HG03039 (cell line): ENCODE measurements around the gene ECM1.
A peak's percentile ranks its signal among the peaks of the same experiment; 100 is the strongest.

Source experiments
- ATAC-seq: cut with Tn5 transposase; IDR thresholded peaks from one replicate; pipeline ENCODE4 v1.9.1; 2021; ENCODE audit warnings: mild to moderate bottlenecking, moderate library complexity; ENCODE audit not compliant: unreplicated experiment

Gene ECM1

DNA sequence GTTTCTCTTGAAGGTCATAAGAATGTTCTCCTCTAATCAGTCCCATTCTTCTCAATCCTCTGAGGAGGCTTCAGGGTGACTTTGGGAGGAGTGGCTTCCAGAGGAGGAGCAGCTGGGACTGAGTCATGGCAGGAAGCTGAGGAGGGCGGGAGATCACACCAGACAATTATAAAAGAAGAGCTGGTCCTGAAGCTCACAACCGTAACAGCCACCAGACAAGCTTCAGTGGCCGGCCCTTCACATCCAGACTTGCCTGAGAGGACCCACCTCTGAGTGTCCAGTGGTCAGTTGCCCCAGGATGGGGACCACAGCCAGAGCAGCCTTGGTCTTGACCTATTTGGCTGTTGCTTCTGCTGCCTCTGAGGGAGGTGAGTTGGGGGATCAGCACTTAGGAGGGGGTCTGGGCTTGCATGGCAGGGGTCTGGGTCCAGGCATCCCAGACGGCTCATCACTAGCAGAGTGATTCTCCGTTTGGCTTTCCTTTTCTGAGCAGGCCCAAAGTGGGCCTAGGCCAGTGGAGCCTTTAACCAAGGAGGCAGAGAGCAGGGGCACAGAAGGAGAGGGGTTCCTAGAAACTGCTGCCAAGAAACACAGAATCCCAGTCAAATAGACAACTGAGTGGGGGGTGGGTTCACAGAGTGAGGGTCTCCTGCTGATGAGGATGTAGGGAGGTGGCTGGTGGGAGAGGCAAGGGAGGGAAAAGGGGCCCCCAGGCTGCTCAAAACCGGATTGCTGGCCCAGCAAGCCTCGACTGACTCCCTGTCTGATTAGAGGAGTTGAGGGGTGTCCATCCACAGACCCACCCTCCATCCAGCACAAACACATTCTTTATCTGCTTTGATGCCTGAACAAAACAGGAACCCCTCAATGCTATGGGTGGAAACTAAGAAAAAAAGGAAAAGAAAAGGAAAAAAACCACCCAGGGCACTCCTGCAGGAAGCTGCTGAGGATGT, at the start of gene ECM1:
TSS of gene ECM1 (plus strand) at position 198 of the 953 bp plus-strand sequence. CDS start at position 299, 101 bp downstream.
- ATAC-seq = no peak

GRCh38 chr1:150464422-150464826, 43.5 kb upstream of the ECM1 start:
- ATAC-seq = no peak

GRCh38 chr1:150466964-150467363, 40.9 kb upstream of the ECM1 start:
- no peak for ATAC-seq

DNA sequence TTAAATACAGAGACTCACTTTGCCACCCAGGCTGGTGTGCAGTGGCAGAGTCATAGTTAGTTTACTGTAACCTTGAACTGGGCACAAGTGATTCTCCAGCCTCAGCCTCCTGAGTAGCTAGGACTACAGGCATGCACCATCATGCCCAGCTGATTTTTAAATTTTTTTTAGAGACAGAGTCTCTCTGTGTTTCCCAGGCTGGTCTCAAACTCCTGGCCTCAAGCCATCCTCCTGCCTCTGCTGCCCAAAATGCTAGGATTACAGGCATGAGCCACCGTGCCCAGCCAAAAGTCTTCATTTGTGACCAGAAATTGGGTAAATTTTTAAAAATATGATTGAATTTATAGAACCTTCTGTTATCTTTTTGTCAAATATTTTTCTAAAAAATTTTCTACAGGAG, 38.6 kb upstream of the ECM1 start:
- ATAC-seq = no peak

- no peak for ATAC-seq
Measured at GRCh38 chr1:150472601-150473200, 35.2 kb upstream of the ECM1 start.

GRCh38 chr1:150473659-150474058, 34.2 kb upstream of the ECM1 start:
- ATAC-seq = no peak

GRCh38 chr1:150474869-150475268, 33.0 kb upstream of the ECM1 start:
- no peak for ATAC-seq

DNA sequence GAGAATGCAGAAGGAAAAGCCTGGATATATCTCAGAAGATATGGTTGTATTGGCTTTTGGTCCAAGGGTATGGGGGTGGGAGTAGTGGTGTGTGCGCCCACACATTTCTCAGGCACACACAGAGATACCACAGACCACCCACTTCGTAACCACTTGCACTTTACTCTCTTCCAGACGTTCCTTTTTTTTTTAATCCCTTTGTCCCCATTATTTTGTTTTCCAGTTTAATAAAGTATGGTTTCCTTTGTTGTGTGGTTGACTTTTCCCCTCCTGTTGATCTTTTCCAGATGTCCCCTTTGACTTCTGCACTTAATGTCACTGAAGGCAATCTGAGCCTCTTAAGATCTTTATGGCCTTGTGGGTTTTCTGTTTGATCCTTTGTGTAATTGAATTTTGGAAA, 31.2 kb upstream of the ECM1 start:
- no peak for ATAC-seq

DNA sequence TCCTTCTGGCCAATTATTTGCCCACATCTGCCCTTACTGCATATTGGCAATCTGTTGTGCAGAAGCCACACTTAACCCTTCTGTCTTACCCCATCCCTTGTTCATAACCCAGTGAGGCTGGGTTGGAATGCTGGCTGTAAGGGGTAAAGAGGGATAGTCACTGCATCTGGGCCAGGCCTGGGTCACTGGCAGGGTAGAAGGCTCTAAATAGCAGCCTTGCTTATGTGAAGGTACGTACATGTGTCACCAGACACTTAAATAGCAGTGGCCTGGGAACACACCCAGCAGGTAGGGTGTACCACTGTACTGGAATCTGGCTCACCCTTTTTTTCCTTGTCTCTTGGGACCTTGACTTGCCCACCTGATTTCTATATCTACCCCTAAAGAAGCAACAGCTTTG, 30.6 kb upstream of the ECM1 start:
- ATAC-seq = no peak

GRCh38 chr1:150477733-150478132, 30.2 kb upstream of the ECM1 start:
- no peak for ATAC-seq

DNA sequence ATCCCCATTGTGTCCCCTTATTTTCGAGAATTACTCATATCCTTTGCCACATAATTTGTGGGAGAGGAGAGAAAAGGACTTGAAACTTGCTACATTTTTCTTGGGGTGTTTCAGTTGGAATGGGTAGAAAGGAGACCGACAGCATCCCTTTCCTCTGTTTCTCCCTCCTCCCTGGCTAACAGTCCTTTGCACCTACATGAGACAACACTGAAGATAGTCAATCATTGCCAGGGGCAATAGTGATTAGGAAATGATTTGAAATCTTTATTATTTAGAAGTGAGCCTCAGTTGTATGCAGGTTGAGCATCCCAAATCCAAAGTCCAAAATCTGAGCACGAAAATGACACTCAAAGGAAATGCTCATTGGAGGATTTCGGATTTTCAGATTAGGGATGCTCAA, 28.5 kb upstream of the ECM1 start:
- ATAC-seq = no peak

DNA sequence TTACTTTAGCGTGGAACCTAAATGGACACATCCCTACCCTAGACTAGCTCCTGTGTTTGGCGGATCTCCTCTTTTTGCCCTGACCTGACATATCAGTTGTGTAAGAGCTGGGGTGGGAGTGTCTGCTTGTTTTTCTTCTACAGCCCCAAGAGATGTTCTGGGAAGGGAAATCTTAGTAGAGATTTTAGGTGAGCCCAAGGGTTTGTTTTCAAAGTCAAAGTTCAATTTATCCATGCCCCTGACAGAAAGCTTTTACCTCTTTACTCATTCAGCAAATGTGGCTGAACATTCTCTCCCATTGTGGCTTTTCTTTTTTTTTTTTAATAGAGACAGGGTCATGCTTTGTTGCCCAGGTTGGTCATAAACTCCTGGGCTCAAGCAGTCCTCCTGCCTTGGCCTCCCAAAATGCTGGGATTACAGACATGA, 28.0 kb upstream of the ECM1 start:
- no peak for ATAC-seq

GRCh38 chr1:150484431-150484830, 23.5 kb upstream of the ECM1 start:
- no peak for ATAC-seq

- ATAC-seq = no peak
Measured at GRCh38 chr1:150484861-150485260, 23.0 kb upstream of the ECM1 start.

- ATAC-seq = peak; percentile 99
Measured at GRCh38 chr1:150486966-150487762, 20.7 kb upstream of the ECM1 start, which contains the start of gene TARS2. TARS2 (plus strand) TSS chr1:150487419; CDS start chr1:150487451, 32 bp downstream.

DNA sequence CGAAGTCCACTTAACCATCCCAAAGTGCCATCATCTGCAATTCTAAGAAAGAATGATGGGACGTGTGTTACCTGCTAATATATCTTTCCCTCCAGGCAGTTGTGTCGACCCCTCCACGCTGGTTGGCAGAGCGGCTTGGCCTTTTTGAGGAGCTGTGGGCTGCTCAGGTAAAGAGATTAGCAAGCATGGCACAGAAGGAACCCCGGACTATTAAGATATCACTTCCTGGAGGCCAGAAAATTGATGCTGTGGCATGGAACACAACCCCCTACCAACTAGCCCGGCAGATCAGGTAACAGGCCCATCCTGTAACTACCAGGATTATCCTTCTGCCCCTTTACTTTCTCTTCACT, 20.2 kb upstream of the ECM1 start:
- no peak for ATAC-seq

- no peak for ATAC-seq
Measured at GRCh38 chr1:150493175-150493574, 14.7 kb upstream of the ECM1 start.

DNA sequence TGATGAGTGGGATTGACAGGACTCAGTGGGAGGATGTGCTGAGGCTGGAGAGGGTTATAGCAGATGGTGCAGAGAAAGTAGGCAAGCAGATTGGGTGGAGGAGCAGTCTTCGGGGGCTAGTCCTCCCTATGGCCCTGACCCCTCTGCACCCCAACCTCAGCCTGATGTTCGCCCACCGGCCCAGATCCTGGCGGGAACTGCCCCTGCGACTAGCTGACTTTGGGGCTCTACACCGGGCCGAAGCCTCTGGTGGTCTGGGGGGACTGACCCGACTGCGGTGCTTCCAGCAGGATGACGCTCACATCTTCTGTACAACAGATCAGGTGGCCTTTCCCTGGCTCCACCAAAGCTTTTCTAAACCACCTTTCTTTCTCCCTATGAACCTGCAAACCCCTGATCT, 9.6 kb upstream of the ECM1 start:
- ATAC-seq = no peak

DNA sequence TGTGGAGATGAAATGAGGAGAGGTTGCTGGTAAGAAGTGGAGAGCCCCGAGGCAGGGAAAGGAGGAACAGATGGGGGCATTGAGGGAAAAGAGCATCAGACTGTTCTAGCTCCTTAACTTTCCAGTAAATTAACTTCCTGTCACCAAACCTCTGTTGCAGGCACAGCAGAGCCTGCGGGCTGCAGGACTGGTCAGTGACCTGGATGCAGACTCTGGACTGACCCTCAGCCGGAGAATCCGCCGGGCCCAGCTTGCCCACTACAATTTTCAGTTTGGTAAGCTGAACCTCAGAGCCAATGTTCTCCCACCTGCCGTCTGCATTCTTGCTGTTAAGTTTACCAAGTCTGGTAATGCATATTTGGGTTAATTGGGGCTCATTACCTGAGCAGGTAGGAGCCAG, 2.5 kb upstream of the ECM1 start:
- no peak for ATAC-seq

DNA sequence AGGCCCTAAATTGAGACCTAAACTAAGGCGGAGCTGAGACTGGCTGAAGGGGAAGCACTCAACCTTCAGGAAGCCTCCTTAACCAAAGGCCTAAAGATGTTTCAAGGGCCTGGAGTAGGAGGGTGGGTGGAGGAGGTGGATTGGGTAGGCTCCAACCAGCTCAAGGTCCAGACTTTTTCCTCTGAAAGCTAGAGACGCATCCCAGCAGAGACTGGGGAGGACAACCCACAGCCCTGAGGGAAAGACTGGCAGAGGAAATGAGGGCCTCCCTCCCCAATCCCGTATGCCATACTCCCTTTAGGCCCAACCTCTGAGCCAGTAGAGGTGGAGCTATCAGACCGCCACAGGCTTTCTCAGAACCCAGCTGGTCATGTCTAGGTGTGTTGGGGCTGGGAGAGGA, 1.1 kb downstream of the ECM1 start:
- no peak for ATAC-seq

DNA sequence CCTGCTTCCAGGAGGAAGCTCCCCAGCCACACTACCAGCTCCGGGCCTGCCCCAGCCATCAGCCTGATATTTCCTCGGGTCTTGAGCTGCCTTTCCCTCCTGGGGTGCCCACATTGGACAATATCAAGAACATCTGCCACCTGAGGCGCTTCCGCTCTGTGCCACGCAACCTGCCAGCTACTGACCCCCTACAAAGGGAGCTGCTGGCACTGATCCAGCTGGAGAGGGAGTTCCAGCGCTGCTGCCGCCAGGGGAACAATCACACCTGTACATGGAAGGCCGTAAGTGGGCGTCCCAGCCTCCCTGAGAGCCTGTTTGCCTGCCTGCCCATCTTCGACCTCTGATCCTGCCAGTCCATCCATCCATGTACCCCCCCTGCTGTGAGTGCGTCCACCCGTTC, 3.6 kb downstream of the ECM1 start:
- ATAC-seq = no peak
